GM12801 (cell line): Measurements from ENCODE around the gene FABP6.

Experiments
- CTCF ChIP-seq: IDR thresholded peaks from one replicate; pipeline ENCODE4 v1.5.1; 2011; ENCODE audit warnings: control low read depth; ENCODE audit not compliant: insufficient read length; ENCODE audit errors: extremely low read depth

The FABP6 gene

DNA sequence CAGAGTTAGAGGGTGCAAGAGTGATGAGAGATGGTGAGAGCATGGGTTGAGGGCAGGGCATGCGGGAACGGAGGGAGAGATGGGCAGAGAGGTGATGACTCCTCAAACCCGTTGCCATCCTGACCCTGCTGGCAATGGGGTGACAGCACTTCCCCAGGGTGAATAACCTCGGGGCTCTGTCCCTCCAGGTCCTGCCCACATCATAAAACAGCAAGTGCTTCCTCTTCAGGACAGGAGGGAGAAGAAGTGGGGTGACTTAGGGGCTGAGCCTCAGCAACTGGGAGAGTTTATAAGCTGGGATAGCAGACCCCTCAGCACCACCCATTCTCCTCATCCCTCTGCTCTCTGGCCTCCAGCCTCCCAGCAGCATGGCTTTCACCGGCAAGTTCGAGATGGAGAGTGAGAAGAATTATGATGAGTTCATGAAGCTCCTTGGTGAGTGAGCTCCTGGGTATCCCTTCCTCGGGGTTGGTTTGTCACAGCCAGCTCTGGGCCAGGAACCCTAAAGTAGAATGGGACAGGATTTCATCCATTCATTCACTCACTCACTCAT, at the start of gene FABP6:
TSS of gene FABP6 (plus strand) at position 317 of the 553 bp plus-strand sequence. CDS start at position 369, 52 bp downstream.
- no peak for TF ChIP-seq CTCF

DNA sequence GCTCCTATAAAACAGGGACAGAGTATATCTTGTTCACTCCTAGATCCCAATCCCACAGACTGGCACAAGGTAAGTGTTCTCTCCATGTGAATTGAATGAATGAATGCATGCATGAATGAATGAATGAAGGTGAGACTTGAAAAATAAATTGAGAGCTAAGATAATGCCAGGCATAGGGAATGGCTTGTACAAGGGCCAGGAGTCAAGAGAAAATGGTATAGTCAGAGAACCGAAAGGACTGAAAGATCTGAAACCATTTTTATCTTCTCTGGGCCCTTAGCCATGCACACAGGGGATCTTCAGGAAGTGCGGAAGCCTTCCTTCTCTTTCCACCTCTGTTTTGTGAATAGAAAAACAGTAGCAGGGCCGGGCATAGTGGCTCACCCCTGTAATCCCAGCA, 48.4 kb upstream of the FABP6 start:
- no peak for TF ChIP-seq CTCF

DNA sequence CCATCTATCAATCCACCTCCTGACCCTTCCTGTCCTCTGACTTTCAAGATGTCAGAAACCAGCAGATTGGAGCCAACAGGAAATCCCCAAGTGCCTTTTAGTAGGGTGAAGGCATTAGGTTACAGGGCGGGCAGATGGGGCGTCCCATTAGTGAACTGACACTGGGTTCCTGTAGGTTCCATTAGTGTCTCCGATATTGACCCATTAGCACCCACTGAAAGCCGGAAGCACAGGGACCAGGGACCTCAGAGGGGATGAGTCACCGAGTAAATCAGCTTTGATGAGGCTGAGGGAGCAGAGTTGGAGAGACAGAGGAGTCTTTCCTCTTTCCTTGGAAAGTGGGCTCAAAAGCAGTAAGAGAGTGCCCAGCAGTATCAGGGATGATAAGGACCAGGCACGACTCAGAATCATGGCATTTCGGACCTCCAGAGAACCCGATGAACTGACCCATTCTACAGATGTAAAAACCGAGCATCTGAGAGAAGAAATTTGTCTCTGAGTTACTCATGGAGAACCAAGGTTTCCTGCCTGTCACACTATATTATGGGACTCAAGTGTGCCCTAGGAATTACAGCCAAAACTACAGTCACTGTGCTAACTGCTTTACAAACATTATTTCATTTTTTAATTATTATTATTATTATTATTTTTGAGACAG, 47.2 kb upstream of the FABP6 start:
- no peak for TF ChIP-seq CTCF

- no peak for TF ChIP-seq CTCF
Observed at GRCh38 chr5:160183075-160183474, 46.2 kb upstream of the FABP6 start.

GRCh38 chr5:160185626-160186360, 43.5 kb upstream of the FABP6 start:
- TF ChIP-seq CTCF: no peak

- no peak for TF ChIP-seq CTCF
Observed at GRCh38 chr5:160186480-160186879, 42.8 kb upstream of the FABP6 start.

DNA sequence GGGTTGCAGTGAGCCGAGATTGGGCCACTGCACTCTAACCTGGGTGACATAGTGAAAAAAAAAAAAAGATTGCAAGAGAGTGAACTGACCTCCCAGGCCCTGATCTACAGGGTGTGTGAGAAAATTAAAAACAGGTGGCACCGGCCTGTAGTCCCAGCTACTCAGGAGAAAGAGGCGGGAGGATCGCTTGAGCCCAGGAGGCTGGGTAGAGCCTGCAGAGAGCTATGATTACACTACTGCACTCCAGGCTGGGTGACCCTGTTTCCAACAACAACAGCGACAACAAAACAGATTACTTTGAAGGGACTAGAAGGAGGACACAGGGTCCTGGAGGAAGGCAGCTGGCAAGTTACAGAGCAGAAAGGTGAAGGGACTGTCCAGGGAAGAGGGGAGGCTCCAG, 42.2 kb upstream of the FABP6 start:
- no peak for TF ChIP-seq CTCF
